HG03575 (cell line): ENCODE results near the gene LRRC66.

Experiments
- ATAC-seq: cut with Tn5 transposase; IDR thresholded peaks from one replicate; pipeline ENCODE4 v1.9.1; 2021; ENCODE audit not compliant: unreplicated experiment, insufficient number of reproducible peaks, low FRiP score; ENCODE audit errors: extremely low read depth

LRRC66 gene

GRCh38 chr4:52015366-52015765, 4.8 kb downstream of the LRRC66 start:
- no peak for ATAC-seq

- ATAC-seq: no peak
Measured at GRCh38 chr4:52014903-52015302, 5.3 kb downstream of the LRRC66 start.

GRCh38 chr4:52012651-52013050, 7.5 kb downstream of the LRRC66 start:
- no peak for ATAC-seq

- ATAC-seq: no peak
Measured at GRCh38 chr4:52010986-52011385, 9.2 kb downstream of the LRRC66 start.

- no peak for ATAC-seq
Measured at GRCh38 chr4:52006887-52007286, 13.3 kb downstream of the LRRC66 start.

- ATAC-seq: no peak
Measured at GRCh38 chr4:52005604-52006273, 14.4 kb downstream of the LRRC66 start.

GRCh38 chr4:52004414-52004813, 15.7 kb downstream of the LRRC66 start:
- ATAC-seq: no peak

GRCh38 chr4:52001616-52002015, 18.5 kb downstream of the LRRC66 start:
- ATAC-seq: no peak

GRCh38 chr4:51999250-51999649, 20.9 kb downstream of the LRRC66 start:
- ATAC-seq: no peak

GRCh38 chr4:51998837-51999236, 21.3 kb downstream of the LRRC66 start:
- no peak for ATAC-seq

- no peak for ATAC-seq
Measured at GRCh38 chr4:51997647-51998046, 22.5 kb downstream of the LRRC66 start.

- ATAC-seq: no peak
Measured at GRCh38 chr4:51995647-51996220, 24.4 kb downstream of the LRRC66 start.

- ATAC-seq: no peak
Measured at GRCh38 chr4:51965862-51966261, 54.3 kb downstream of the LRRC66 start.

GRCh38 chr4:51963841-51964517, 56.2 kb downstream of the LRRC66 start:
- ATAC-seq: no peak

- no peak for ATAC-seq
Measured at GRCh38 chr4:51960486-51960885, 59.7 kb downstream of the LRRC66 start.

- ATAC-seq: no peak
Measured at GRCh38 chr4:51958199-51958968, 61.8 kb downstream of the LRRC66 start.
